Peyer's patch (tissue), 4 donors: Measurements from ENCODE around the gene RGS12.

Source experiments
- POLR2A ChIP-seq, 2 donors: fragments of 450-650 bp; IDR thresholded peaks; one replicate each; pipeline ENCODE4 v1.5.1; 2017; ENCODE audit warnings: antibody characterized with exemption in 2 of 2, mild to moderate bottlenecking in 2 of 2, moderate library complexity in 2 of 2
- TF ChIP-seq, protein P1 (sequence below), 6 experiments: fragments of 450-650 bp in 4 of 6; fragments of 200-600 bp in 2 of 6; sonication (generic) in 1 of 6; IDR thresholded peaks; one replicate each; pipeline ENCODE4 v1.5.1; 2017 to 2019; ENCODE audit warnings: antibody characterized with exemption in 6 of 6, mild to moderate bottlenecking in 3 of 6, moderate library complexity in 1 of 6

DNA sequence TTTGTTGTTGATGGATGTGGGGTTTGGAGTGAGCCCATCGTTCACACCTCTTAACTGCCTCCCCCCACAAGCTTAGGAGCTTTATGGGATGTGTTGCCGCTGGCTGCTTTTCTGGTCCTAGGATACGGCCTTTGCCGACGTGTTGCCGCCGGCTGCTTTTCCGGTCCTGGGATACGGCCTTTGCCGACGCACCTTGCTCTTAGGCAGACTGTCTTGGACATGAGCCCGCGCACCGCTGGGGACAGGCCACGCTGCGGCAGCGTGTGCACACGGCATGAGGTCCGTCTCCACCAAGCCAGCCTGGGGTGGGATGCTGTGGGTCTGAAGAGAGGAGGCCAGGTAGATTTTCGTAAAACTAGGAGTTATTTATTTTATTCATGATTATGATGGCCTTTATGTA, 14.2 kb downstream of the RGS12 start:
- TF ChIP-seq, protein P1, sequence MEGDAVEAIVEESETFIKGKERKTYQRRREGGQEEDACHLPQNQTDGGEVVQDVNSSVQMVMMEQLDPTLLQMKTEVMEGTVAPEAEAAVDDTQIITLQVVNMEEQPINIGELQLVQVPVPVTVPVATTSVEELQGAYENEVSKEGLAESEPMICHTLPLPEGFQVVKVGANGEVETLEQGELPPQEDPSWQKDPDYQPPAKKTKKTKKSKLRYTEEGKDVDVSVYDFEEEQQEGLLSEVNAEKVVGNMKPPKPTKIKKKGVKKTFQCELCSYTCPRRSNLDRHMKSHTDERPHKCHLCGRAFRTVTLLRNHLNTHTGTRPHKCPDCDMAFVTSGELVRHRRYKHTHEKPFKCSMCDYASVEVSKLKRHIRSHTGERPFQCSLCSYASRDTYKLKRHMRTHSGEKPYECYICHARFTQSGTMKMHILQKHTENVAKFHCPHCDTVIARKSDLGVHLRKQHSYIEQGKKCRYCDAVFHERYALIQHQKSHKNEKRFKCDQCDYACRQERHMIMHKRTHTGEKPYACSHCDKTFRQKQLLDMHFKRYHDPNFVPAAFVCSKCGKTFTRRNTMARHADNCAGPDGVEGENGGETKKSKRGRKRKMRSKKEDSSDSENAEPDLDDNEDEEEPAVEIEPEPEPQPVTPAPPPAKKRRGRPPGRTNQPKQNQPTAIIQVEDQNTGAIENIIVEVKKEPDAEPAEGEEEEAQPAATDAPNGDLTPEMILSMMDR (IDR thresholded peaks at IDR 0.05) = no peak
- no peak for TF ChIP-seq POLR2A (IDR thresholded peaks at IDR 0.05)
